ENCODE results near the gene STEAP1B. TPM values are rescaled to one million over a fixed set of nuclear protein-coding genes. Genes with fewer than 3 reads are reported as not detected.

The STEAP1B gene
- total RNA-seq, 1 experiment from 2014 or later: 40.7 TPM

- in situ Hi-C loops (cut with HindIII; ENCODE audit: low sequenced_read_pairs): no loop called here
Measured at GRCh38 chr7:22389892-22390291, 110.1 kb downstream of the STEAP1B start.

GRCh38 chr7:22387583-22387982 is 112.4 kb downstream of the STEAP1B start:
- in situ Hi-C loops (cut with HindIII; ENCODE audit: low sequenced_read_pairs): no loop called here
- peak; percentile 32 for DNase-seq (ENCODE audit: low spot score)

More at GRCh38 chr7:22389892-22390291, 110.1 kb downstream of the STEAP1B start:
- no peak for DNase-seq (ENCODE audit: low spot score)

- in situ Hi-C loops (cut with HindIII; ENCODE audit: low sequenced_read_pairs): no loop called here
Measured at GRCh38 chr7:22386865-22387264, 113.1 kb downstream of the STEAP1B start.

GRCh38 chr7:22386206-22386858 is 113.7 kb downstream of the STEAP1B start:
- in situ Hi-C loops (cut with HindIII; ENCODE audit: low sequenced_read_pairs): no loop called here
- no peak for DNase-seq (ENCODE audit: low spot score)

More at GRCh38 chr7:22386865-22387264, 113.1 kb downstream of the STEAP1B start:
- DNase-seq (ENCODE audit: low spot score): no peak

GRCh38 chr7:22385326-22385725 is 114.7 kb downstream of the STEAP1B start:
- DNase-seq (ENCODE audit: low spot score): no peak
- in situ Hi-C loops (cut with HindIII; ENCODE audit: low sequenced_read_pairs): no loop called here

- in situ Hi-C loops (cut with HindIII; ENCODE audit: low sequenced_read_pairs): no loop called here
- DNase-seq (ENCODE audit: low spot score): no peak
Measured at GRCh38 chr7:22380333-22380732, 119.7 kb downstream of the STEAP1B start.

GRCh38 chr7:22378199-22378980 is 121.6 kb downstream of the STEAP1B start:
- in situ Hi-C loops (cut with HindIII; ENCODE audit: low sequenced_read_pairs): no loop called here
- DNase-seq (ENCODE audit: low spot score): no peak

GRCh38 chr7:22377703-22378102 is 122.3 kb downstream of the STEAP1B start:
- in situ Hi-C loops (cut with HindIII; ENCODE audit: low sequenced_read_pairs): no loop called here
- DNase-seq (ENCODE audit: low spot score): peak; percentile 95

- in situ Hi-C loops (cut with HindIII; ENCODE audit: low sequenced_read_pairs): no loop called here
- no peak for DNase-seq (ENCODE audit: low spot score)
Measured at GRCh38 chr7:22375359-22376048, 124.5 kb downstream of the STEAP1B start.

GRCh38 chr7:22373911-22374310 is 126.1 kb downstream of the STEAP1B start:
- DNase-seq (ENCODE audit: low spot score): no peak
- in situ Hi-C loops (cut with HindIII; ENCODE audit: low sequenced_read_pairs): no loop called here

- no peak for DNase-seq (ENCODE audit: low spot score)
- in situ Hi-C loops (cut with HindIII; ENCODE audit: low sequenced_read_pairs): no loop called here
Measured at GRCh38 chr7:22373388-22373787, 126.6 kb downstream of the STEAP1B start.

GRCh38 chr7:22372863-22373262 is 127.1 kb downstream of the STEAP1B start:
- in situ Hi-C loops (cut with HindIII; ENCODE audit: low sequenced_read_pairs): no loop called here
- DNase-seq (ENCODE audit: low spot score): no peak

- DNase-seq (ENCODE audit: low spot score): no peak
- in situ Hi-C loops (cut with HindIII; ENCODE audit: low sequenced_read_pairs): no loop called here
Measured at GRCh38 chr7:22371878-22372277, 128.1 kb downstream of the STEAP1B start.

Other genes starting within 250 kb of the STEAP1B start
- 3.4 and 3.6 TPM in 2 replicates for gene RAPGEF5, start 143.0 kb downstream of the STEAP1B start, total RNA-seq (2014; rRNA removed; shearing (Covaris generic))
- not detected in 2 replicates for gene IL6, start 227.0 kb upstream of the STEAP1B start, total RNA-seq (2014; rRNA removed; shearing (Covaris generic))

Data from G401 (cell line).